ENCODE measurements around the gene FAM83F.

DNA sequence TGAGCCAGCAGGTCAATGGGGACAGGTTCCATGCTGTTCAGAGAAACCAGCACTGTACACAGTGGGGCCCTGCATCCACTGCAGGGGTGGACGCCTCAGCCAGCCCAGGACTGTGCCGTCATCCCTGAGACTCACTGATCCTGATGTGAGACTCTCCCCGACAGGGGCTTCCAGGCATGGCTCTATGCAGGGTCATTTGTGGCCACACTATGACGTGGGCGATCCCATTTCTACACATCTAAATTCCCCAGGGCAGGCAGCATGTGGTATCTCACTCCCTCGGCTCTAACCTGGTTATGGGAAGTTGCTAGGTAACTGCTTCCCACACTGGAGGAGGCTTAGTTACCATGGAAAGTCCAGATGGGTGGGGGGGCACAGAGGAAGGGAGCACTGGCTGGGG, 14.2 kb upstream of the FAM83F start:
- TF ChIP-seq, protein P1, sequence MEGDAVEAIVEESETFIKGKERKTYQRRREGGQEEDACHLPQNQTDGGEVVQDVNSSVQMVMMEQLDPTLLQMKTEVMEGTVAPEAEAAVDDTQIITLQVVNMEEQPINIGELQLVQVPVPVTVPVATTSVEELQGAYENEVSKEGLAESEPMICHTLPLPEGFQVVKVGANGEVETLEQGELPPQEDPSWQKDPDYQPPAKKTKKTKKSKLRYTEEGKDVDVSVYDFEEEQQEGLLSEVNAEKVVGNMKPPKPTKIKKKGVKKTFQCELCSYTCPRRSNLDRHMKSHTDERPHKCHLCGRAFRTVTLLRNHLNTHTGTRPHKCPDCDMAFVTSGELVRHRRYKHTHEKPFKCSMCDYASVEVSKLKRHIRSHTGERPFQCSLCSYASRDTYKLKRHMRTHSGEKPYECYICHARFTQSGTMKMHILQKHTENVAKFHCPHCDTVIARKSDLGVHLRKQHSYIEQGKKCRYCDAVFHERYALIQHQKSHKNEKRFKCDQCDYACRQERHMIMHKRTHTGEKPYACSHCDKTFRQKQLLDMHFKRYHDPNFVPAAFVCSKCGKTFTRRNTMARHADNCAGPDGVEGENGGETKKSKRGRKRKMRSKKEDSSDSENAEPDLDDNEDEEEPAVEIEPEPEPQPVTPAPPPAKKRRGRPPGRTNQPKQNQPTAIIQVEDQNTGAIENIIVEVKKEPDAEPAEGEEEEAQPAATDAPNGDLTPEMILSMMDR (conservative IDR thresholded peaks at IDR 0.05; ENCODE audit: low read length) = no peak
- TF ChIP-seq EZH2phosphoT487 (IDR thresholded peaks at IDR 0.05; ENCODE audit: borderline replicate concordance, low read depth, low read length) = no peak

Data from OCI-LY7 (cell line).